Tibial nerve (tissue), 4 donors: ENCODE data around the gene DENND5B. TPM values are rescaled to one million over a fixed set of nuclear protein-coding genes. Genes with fewer than 3 reads are reported as not detected.

Source experiments
- DNase-seq, 2 donors: peaks; one replicate each; pipeline ENCODE4 v3.0.0-alpha.2; 2019; ENCODE audit warnings: low spot score in 2 of 2
- H3K27ac ChIP-seq, 4 donors: fragments of 200-600 bp; sonication (generic) in 3 of 4; one replicate each; pipeline ENCODE4 v1.5.1; 2017 to 2019; ENCODE audit warnings: mild to moderate bottlenecking in 1 of 4
- H3K27me3 ChIP-seq, 2 donors: fragments of 200-600 bp; sonication (generic) in 1 of 2; one replicate each; pipeline versions ENCODE4 v1.5.1 to v1.6.0; 2017 to 2019
- H3K36me3 ChIP-seq, 3 donors: fragments of 200-600 bp; sonication (generic); one replicate each; pipeline ENCODE4 v1.5.1; 2018 to 2019
- H3K4me1 ChIP-seq, 4 donors: fragments of 200-600 bp; sonication (generic) in 3 of 4; one replicate each; pipeline ENCODE4 v1.5.1; 2017 to 2019
- H3K4me3 ChIP-seq, 4 donors: fragments of 200-600 bp; sonication (generic) in 3 of 4; one replicate each; pipeline ENCODE4 v1.5.1; 2017 to 2019; ENCODE audit warnings: mild to moderate bottlenecking in 1 of 4, moderate library complexity in 1 of 4
- H3K9me3 ChIP-seq, 4 donors: fragments of 200-600 bp; sonication (generic) in 3 of 4; one replicate each; pipeline ENCODE4 v1.5.1; 2017 to 2019
- EP300 ChIP-seq, 2 donors: sonication (generic); formaldehyde crosslinking; IDR thresholded peaks; one replicate each; pipeline ENCODE4 v1.6.1; 2017; ENCODE audit warnings: antibody characterized with exemption in 2 of 2, mild to moderate bottlenecking in 1 of 2
- POLR2A ChIP-seq, 2 donors: fragments of 450-650 bp; IDR thresholded peaks; one replicate each; pipeline ENCODE4 v1.6.1; 2017; ENCODE audit warnings: antibody characterized with exemption in 2 of 2, mild to moderate bottlenecking in 2 of 2, moderate library complexity in 2 of 2
- WGBS, 2 donors: methylation state at CpG; one replicate each; pipeline ENCODE4 v1.1.5; 2018; 5-methylcytosine and 5-hydroxymethylcytosine counted together
- total RNA-seq, 4 donors: library from RNA; depleted of rRNA; stranded (reverse); fragments of >200 nt; gene quantifications; one replicate each; pipeline ENCODE4 v1.1.0, GENCODE V29; 2016
- TF ChIP-seq, protein P1 (sequence below), 5 experiments: fragments of 200-600 bp in 3 of 5; fragments of 450-650 bp in 2 of 5; sonication (generic) in 3 of 5; IDR thresholded peaks; one replicate each; pipeline ENCODE4 v1.5.1; 2016 to 2019; ENCODE audit warnings: antibody characterized with exemption in 5 of 5, mild to moderate bottlenecking in 3 of 5, moderate library complexity in 2 of 5

The DENND5B gene
- 10 to 100 TPM; 22.6 to 55.7 (median 42.8) TPM for total RNA-seq

DNA sequence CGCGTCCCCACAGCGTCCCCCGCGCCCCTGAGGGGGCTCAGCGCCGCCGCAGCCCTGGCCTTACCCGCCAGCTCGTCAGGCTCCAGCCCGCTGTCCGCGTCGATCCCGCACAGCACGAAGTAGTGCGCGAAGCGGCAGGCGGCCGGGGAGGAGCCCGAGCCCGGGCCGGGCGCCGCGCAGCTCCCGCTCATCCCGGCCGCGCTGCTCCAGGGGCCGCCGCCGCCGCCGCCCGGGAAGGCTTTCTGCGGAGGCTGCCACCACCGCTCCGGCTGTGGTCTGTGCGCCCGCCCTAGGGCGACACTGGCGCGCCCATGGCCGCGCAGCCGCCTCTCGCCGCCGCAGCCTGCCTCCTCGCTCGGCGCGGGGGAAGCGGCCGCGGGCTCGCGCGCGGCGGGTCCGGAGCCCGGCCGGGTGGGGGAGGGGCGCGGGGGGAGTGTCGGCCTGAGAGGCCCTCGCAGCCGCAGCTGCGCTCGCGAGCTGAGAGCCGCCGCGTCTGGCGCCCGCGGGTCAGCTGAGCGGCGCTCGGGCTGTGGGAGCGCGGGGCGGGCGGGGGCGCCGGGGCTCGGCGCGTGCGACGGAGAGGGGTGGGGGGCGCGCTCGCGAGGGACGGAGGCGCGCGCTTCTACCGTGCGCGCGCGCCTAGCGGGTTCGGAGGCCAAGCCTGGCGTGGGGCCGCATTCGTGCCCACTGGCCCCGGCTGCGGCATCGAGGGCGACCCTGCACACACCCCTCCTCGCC, at the start of gene DENND5B:
Gene DENND5B (minus strand): TSS at position 495 of the 738 bp plus-strand sequence. CDS start 304 bp downstream, at position 191.
- peak; percentile 50 to 58 for DNase-seq

DNA sequence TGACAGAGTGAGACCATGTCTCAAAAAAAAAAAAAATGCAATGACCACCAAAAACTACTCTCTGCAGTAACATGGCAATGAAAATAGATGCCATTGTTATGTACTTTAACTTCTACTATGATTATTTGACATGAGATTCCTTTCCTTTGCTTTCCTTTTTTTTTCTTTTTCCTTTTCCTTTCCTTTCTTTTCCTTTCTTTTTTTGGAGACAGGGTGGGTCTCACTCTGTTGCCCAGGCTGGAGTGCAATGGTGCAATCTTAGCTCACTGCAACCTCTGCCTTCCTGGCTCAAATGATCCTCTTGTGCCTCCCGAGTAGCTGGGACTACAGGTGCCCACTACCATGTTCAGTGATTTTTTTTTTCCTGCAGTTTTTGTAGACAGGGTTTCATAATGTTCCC, 43.7 kb upstream of the DENND5B start:
- peaks cover 0 to 10% (median 3%) of the 10 kb centered on the region in 4 donors for H3K4me1 ChIP-seq
- TF ChIP-seq, protein P1, sequence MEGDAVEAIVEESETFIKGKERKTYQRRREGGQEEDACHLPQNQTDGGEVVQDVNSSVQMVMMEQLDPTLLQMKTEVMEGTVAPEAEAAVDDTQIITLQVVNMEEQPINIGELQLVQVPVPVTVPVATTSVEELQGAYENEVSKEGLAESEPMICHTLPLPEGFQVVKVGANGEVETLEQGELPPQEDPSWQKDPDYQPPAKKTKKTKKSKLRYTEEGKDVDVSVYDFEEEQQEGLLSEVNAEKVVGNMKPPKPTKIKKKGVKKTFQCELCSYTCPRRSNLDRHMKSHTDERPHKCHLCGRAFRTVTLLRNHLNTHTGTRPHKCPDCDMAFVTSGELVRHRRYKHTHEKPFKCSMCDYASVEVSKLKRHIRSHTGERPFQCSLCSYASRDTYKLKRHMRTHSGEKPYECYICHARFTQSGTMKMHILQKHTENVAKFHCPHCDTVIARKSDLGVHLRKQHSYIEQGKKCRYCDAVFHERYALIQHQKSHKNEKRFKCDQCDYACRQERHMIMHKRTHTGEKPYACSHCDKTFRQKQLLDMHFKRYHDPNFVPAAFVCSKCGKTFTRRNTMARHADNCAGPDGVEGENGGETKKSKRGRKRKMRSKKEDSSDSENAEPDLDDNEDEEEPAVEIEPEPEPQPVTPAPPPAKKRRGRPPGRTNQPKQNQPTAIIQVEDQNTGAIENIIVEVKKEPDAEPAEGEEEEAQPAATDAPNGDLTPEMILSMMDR (IDR thresholded peaks at IDR 0.05) = no peak
- TF ChIP-seq POLR2A (IDR thresholded peaks at IDR 0.05) (no peak), EP300 (IDR thresholded peaks at IDR 0.05) (no peak)
- no peaks in the 10 kb centered on the region for H3K9me3 ChIP-seq
- H3K4me3 ChIP-seq = no peak overlapping the region
- DNase-seq = no peak
- no peaks in the 10 kb centered on the region for H3K27me3 ChIP-seq
- 92 to 97% methylated on average over 1 of the region's 1 CpG for WGBS, 2 donors
- no peak overlapping the region for H3K27ac ChIP-seq
- no peaks in the 10 kb centered on the region for H3K36me3 ChIP-seq

More for the DNA sequence above, at the start of gene DENND5B:
- H3K36me3 ChIP-seq = no peaks in the 10 kb centered on the region
- H3K27me3 ChIP-seq = no peaks in the 10 kb centered on the region
- peaks cover 0 to 16% (median 0%) of the 10 kb centered on the region in 4 donors for H3K4me1 ChIP-seq
- TF ChIP-seq EP300 (IDR thresholded peaks at IDR 0.05) (no peak), POLR2A (IDR thresholded peaks at IDR 0.05) (peak in 1 of 2 donors; percentile 62)
- TF ChIP-seq, protein P1 (IDR thresholded peaks at IDR 0.05) = no peak
- no peaks in the 10 kb centered on the region for H3K9me3 ChIP-seq
- 0% methylated on average over 24 to 42 of the region's 117 CpGs for WGBS, 2 donors
- H3K27ac ChIP-seq = peak within 1 kb of the TSS; percentile 89 to 98 (median 93)
- peak within 1 kb of the TSS; percentile 89 to 97 (median 94) for H3K4me3 ChIP-seq

DNA sequence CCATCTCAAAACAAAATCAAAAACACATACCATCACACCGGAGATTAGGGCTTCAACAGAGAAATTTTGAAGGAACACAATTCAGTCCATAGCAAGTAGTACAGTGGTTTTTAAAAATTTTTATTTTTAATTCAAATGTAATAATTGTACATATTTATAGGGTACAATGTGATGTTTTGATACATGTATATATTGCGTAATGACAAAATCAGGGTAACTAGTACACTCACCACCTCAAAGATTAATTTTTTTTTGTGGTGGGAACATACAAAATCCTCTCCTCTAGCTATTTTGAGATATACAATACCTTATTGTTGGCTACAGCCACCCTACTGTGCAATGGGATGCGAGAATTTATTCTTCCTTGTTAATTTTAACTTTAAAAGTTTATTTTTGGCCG, 42.5 kb upstream of the DENND5B start:
- WGBS, 2 donors = 62 to 69% methylated on average over 4 of the region's 4 CpGs

DNA sequence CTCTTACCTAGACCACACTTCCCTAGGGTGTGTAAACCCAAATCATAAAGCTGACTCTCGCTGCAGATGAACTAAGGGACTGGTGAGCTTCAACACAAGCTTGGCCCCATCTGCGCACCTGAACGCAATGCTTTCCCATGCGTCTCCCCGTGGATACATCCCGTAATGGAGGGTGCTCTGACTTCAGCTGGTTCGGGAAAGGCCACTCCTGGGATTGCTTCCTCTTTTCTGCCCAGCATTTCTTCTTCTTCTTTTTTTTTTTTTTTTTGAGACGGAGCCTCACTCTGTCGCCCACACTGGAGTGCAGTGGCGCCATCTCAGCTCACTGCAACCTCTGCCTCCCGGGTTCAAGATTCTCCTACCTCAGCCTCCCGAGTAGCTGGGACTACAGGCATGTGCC, 40.9 kb upstream of the DENND5B start:
- no peak for DNase-seq
- H3K27ac ChIP-seq = no peak overlapping the region
- peaks cover 0 to 13% (median 4%) of the 10 kb centered on the region in 4 donors for H3K4me1 ChIP-seq
- whole genome bisulfite sequencing, 2 donors = 81 to 83% methylated on average over 12 of the region's 12 CpGs
- TF ChIP-seq POLR2A (IDR thresholded peaks at IDR 0.05) (no peak), EP300 (IDR thresholded peaks at IDR 0.05) (no peak)
- TF ChIP-seq, protein P1 (IDR thresholded peaks at IDR 0.05) = no peak
- H3K27me3 ChIP-seq = no peaks in the 10 kb centered on the region
- no peaks in the 10 kb centered on the region for H3K9me3 ChIP-seq
- no peaks in the 10 kb centered on the region for H3K36me3 ChIP-seq
- H3K4me3 ChIP-seq = no peak overlapping the region

More for the DNA sequence above, 42.5 kb upstream of the DENND5B start:
- Histone ChIP-seq H3K36me3 (no peaks in the 10 kb centered on the region), H3K27ac (no peak overlapping the region), H3K27me3 (no peaks in the 10 kb centered on the region), H3K9me3 (no peaks in the 10 kb centered on the region), H3K4me3 (no peak overlapping the region), H3K4me1 (peaks cover 0 to 13% (median 4%) of the 10 kb centered on the region in 4 donors)
- no peak for TF ChIP-seq POLR2A (IDR thresholded peaks at IDR 0.05)
- TF ChIP-seq, protein P1 (IDR thresholded peaks at IDR 0.05) = no peak
- TF ChIP-seq EP300 (IDR thresholded peaks at IDR 0.05) = no peak
- no peak for DNase-seq

DNA sequence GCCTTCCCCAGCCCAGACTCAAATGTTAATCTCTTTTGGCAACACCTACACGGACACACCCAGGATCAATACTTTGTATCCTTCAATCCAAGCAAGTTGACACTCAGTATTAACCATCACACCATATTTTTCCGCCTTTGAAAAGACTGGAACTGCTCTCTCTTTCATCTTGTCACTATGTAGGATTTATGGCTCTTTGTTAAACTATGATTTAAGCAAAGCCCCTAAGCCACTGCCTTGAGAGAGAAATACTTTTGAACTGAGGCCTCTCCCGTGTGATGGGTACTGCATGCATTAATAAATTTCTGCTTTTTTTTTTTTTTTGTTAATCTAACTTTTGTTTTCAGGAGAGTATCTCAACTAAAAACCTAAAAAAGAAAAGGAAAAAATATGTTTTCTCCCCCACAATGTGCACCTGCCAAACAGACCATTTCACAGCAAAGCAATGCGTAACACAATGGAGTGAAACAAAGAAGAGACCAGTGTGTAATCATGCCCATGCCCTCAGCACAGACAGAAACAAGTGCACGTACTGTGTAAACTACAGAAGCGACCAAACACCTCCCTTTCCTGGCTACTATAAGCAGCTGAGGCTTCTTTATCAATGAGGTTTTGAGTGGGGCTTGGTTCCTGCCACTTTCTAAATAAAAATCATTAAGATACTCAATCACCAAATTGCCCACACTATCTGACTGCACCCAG, 40.2 kb upstream of the DENND5B start:
- no peak overlapping the region for H3K4me3 ChIP-seq
- H3K4me1 ChIP-seq = peaks cover 0 to 13% (median 4%) of the 10 kb centered on the region in 4 donors
- DNase-seq = no peak
- H3K36me3 ChIP-seq = no peaks in the 10 kb centered on the region
- H3K9me3 ChIP-seq = no peaks in the 10 kb centered on the region
- no peak for TF ChIP-seq POLR2A (IDR thresholded peaks at IDR 0.05)
- TF ChIP-seq, protein P1 (IDR thresholded peaks at IDR 0.05) = no peak
- TF ChIP-seq EP300 (IDR thresholded peaks at IDR 0.05) = no peak
- WGBS, 2 donors = 88 to 94% methylated on average over 6 of the region's 6 CpGs
- H3K27me3 ChIP-seq = no peaks in the 10 kb centered on the region
- H3K27ac ChIP-seq = no peak overlapping the region
